ENCODE results near the gene ETS1. TPM values are rescaled to one million over a fixed set of nuclear protein-coding genes. Genes with fewer than 3 reads are reported as not detected.
"Not testable (repeated sequence)": the region's sequence is repeated elsewhere in the genome, so short reads cannot be mapped to it uniquely, and the experiment has no call there.

ETS1 gene
- total RNA-seq, 1 experiment from 2014 or later = 3.8 TPM

DNA sequence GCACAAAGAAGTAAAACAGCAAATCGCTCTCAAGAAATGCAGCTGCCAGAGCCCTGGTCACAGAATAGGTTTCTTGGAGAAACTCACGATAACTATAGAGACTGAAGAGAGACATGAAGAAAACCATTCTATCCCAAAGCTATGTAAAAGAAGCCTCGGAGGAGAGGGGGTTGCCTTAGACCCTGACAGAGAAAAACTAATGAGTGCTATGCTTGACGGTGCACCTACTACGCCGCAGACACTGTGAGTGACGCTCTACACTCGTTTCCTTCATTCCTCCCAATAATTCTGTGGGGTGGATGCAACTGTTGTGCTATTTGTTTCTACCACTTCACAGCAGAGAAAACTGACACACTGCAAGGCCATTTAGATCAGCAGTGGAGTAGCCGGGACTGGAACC lies 121.8 kb downstream of the ETS1 start:
- DNase-seq (ENCODE audit: low spot score) = no peak

DNA sequence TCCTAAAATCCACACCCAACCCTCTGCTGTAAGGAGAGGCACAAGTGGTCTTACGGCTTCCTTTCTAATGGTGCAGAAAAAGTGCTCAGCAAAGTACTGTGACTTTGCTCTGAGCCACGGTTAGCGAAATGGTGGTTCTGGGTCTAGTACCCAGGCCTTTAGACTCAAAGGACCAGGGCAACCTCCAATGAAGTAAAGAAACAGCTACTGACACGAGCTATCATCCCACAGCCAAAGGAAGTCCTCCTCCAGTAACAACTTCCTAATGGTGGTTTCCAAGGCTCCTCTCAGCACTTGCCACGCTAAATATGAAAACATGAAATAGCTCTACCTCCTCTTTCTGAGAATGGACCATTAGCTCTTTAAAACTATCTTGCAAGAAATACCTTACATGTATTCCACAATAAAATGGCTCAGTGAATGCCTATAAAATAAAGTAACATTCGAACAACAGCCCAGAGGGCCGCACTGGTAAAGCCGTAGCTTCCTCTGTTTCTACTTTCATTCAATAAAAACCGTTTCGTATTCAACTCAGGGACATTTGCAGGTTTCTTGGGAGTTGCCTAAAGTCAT lies 122.4 kb downstream of the ETS1 start:
- DNase-seq (ENCODE audit: low spot score) = no peak

DNA sequence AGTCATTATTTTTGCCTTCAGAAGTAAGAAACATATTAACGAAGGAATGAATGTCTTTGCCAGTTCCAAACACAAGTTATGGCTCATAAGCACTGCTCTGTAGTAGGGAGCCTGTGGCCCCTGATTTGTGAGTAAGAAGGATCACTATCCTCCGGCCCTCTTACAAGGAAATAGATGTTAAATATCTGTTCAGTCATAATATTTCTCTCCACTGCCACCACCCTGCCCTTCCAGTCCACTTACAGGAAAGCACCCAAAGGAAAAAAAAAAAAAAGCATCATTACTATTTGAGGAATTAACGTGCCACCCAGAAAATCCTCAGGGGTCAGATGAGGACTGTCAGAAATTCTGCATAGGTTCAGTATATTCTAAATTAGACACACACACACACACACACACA lies 123.4 kb downstream of the ETS1 start:
- no peak for DNase-seq (ENCODE audit: low spot score)

DNA sequence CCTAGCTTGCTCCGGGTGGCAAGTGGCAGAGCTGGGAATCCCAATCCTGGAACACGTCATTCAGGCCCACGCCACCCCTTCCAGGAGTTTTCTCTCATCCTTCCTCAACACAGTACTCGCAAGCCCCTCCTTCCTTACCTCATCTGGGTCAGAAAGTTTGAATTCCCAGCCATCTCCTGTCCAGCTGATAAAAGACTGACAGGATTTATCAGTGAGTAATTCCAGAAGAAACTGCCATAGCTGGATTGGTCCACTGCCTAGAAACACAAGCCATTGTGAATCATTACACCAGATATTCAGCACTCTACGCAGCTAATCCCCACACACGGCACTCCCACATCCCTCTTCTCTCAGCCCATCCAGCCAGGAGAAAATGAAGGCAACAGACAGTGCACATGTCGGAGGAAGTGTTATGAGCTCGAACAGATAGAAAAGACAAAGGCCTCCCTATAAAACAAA lies 124.0 kb downstream of the ETS1 start:
- DNase-seq (ENCODE audit: low spot score) = no peak

DNA sequence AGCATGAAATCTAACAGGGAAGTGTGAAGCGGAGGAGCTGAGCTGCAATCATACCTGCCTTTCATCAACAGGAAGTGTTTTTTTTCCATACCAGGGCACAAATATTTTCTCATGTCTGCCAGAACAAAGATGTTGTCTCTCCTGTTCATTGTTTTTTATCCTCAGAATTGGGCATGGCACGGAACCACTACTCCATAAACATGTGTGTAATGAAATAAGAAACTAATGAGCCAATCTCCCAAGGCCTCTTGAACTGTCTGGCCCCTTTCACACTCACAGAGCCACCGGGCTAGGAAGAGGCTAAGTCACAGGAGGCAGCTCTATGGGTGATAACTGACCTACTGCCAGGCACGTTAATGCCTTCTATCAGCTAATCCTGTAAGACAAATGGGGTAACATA lies 124.4 kb downstream of the ETS1 start:
- no peak for DNase-seq (ENCODE audit: low spot score)

DNA sequence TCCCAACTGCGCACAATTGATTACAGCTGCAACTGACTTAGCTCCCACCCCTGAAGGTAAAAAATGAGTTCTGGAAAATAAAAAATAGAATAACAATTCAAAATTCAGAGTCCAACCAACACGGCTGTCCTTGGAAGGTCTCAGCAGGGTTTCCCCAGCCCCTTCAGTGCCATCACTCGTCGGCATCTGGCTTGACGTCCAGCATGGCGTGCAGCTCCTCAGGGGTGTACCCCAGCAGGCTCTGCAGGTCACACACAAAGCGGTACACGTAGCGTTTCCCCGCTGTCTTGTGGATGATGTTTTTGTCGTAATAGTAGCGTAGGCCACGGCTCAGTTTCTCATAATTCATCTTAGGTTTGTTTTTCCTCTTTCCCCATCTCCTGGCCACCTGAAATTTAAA lies 125.2 kb downstream of the ETS1 start:
- DNase-seq (ENCODE audit: low spot score) = no peak

DNA sequence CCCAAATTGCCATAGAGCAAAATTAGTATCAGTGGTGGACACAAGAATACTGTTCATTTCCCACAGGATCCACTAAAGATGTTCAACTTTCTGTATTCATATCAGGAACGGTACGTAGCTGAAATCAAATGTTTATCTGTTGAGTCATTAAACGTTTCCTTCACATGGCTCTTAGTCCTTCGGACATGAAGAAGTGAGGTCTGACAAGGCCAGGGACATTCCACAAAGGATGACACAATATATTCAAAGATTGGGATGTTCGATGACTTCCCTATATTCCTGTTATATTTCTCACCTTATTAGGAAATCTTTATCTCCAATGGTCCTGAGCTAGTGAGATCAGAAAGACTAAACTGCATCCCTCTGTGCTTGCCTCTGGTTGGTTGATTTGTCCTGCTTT lies 129.0 kb downstream of the ETS1 start:
- no peak for DNase-seq (ENCODE audit: low spot score)

DNA sequence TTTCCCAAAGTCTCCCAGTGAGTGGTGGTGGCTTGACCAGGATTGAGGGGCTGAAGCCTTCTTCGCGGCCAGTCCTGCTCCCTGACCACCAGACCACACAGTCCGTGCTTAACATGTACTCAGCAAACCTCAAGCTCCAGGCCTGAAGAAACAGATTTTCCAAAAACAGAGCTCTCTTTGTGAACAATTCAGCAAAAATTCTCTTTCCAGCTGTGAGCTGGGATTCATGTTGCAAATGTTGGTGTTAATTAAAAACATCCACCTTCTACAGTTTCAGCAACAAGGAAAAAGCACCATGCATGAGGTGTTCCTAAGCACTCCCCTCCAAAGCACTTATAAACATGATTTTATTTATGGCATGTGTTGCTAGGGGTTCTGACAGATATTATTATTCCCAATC lies 129.5 kb downstream of the ETS1 start:
- no peak for DNase-seq (ENCODE audit: low spot score)

DNA sequence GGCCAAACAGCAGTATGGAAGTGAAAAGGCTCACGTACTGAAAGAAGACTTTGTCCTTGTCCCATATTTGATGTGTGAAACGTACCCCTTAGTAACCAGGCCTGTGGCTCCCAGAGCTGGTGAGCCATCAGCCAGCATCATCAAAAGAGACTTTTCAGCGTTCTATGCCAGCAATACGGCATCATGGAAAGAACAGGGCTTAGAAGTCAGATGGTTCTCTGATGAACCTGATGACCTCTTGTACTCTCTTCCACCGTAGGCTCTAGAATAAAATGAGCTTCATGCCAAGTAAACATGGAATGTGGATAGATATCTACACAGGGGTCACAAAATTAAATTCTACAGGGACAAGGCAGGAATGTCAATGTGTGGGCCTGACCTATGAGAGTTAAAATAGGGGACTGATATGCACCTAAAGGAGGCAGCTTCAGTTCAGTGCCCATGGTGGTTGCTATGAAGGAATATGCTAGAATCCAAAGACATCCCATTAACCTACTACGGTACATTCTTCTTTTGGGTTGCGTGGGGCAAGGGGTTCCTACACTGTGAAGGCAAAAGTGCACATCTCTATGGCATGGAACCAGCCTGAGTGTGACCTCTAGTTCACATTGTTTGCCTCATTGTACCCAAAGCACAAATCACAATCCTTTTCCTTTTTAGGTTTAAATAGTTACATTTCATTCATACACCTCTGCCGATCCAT lies 130.6 kb downstream of the ETS1 start:
- no peak for DNase-seq (ENCODE audit: low spot score)

DNA sequence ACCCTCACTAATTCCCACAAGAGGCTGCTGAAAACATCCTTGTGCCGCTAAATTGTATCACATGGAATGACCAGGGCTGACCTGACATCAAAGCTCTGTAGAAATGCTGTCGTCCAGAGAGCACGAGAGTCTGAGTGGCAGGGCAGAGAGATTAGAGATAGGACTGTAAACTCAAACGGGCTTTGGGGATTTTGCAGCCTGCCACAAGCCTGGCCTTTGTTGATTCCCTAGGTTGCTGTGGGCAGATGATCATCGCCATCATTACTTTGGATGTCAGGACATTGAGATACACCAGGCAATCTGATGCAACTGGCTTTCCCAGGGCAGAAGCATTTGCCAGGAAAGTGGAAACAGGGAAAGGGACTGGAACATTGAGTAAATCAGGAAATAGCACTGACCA lies 131.6 kb downstream of the ETS1 start:
- DNase-seq (ENCODE audit: low spot score) = no peak

DNA sequence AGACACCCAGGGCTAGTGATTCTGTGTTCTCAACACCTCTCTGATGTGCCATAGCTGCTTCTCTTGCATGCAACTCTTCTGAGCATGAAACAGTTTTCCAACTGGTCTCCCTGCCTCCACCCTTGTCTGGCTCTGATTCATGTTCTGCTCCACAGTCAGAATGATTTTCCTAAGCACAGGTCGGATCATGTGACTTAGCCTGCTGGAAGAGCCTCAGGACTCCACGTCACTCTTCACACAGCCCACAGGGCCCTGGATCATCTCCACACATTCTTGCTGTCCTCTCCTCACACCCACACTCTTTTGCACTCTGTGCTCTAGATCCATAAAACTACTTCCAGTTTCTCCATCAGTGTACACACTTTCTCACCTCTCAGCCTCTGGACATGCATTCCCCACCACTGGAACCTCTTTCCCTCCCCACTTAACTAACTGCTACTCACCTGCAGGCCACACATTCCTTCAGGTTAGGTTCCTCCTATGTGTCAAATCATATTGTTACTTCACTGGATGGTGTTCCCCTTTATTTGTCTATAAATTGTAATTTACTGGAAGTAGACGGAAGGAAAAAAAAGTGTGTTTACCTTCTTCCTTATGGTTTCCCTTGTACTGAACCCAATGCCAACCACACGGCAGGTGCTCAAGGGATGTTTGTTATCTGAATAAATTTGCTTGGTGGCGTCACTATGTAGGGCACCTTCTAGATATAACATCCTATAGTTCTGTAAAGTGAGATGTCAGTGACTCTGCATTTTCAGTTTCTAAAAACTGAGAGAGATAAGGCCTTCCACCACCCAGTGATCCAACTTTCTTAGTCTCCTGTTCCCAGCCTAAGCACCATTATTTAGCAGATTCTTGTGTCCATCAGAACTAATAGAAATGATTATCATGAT lies 133.7 kb downstream of the ETS1 start:
- no peak for DNase-seq (ENCODE audit: low spot score)

DNA sequence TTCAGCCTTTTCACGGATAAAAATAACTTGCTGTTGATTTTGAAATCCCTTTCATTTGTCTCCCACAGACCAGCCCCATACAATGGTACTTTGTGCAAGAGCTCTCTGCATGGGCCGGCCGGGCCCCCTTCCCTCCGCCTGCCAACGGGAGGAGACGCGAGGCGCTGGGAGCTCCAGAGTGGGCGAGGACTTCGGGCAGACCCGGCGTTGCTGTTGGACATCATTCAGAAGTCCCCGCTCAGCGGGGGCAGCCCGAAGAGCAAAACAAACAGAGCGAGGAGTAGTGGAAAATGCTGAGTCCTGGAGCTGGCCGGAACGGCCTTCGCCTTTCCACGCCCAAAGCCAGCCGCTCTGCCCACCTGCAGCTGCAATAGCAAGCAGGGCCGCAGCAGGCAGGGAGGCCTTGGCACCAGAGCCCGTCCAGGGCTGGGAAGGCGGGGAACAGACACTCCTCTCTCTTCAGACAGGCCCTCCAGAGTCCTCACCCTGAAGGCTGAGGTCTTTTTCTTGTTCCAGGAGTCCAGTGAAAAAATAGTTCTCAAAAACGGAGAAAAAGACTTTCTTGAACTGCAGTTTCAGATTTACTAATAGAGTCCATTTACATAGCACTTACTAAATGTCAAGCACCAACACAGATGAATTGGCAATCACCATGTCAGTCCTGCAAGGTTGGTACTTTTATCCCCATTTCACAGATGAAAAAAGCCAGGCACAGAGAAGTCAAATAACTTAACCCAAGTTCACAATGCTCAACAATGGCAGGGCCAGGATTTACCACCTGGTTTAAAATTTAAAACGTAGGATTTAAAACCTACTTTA lies 135.5 kb downstream of the ETS1 start:
- DNase-seq (ENCODE audit: low spot score) = peak; percentile 72

DNA sequence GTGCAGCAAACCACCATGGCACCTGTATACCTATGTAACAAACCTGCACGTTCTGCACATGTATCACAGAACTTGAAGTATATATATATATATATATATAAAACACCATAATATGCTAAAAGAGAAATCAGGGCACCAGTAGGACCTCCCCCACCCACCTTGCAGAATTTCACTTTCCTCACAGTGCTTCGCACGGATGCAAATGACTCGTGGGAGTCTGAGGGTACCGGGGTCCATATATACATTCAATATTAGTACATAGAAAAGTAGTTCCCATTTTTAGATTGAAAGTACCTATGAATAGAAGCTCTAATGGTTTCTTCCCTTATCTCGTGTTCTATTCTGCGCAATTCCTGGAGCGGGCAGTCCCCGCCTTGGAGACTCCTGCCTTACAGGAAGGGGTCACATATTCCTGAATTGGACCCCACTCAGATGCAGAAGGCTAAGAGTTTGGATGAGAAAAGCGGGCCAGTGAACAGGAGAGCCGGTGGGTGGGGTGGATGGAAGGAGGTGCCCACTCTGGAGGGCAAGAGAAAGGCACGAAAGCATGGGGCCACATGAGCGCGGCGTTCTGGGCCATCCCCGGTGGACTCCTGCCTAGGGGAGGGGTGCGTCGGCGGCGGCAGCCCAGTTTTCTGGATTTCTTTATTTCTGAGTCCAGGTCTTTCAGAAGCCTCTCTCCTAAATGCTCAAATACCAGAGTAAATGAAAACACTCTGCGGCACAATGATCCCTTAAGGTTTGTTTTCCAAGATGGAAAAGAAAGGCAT lies 136.3 kb downstream of the ETS1 start:
- DNase-seq (ENCODE audit: low spot score) = no peak

DNA sequence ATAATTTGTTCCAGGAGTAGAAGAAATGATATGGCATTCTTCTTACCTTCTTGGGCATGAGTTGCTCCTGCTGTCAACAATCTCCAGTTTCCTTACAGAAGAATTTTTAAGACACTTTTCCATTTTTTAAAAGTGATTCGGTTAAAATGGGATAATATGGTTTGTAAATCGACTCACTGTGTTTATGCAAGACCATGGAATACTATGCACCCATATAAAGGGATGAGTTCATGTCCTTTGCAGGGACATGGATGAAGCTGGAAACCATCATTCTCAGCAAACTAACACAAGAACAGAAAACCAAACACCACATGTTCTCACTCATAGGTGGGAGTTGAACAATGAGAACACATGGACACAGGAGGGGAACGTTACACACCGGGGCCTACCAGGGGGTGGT lies 136.9 kb downstream of the ETS1 start:
- not testable (repeated sequence) for DNase-seq (ENCODE audit: low spot score)

DNA sequence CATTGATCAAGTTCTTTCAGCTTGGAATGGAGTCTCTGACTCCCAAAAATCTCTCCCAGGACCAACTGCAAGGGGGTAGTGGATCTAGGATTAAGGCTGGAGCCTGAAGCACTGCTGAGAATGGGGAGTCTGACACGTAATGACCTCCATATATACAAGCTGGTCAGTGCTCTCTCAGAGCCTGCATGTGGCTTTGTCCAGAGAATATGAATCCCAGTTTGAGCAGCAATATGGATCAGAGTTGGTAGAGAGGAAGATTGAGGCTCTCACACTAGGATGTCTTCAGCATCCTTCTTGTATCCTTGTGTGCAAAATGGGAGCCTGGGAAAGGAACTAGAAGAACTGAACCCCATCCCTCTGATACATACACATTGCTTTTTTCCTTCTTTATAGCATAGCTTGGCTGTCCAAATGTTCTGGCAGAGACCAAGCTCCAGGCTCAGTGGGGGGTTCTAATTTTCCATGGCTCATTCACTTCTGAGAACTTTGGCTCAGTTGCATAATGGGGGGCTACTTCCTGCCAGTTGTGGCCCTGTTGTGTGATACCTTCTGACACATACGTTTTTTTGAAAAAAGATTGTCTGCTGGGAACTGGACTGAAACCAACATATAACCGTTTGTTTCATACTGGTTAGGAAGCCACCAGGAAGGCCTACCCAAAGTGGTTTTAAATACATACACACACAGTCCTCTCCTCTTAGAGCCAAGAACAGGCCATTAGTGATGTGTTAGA lies 138.2 kb downstream of the ETS1 start:
- no peak for DNase-seq (ENCODE audit: low spot score)

DNA sequence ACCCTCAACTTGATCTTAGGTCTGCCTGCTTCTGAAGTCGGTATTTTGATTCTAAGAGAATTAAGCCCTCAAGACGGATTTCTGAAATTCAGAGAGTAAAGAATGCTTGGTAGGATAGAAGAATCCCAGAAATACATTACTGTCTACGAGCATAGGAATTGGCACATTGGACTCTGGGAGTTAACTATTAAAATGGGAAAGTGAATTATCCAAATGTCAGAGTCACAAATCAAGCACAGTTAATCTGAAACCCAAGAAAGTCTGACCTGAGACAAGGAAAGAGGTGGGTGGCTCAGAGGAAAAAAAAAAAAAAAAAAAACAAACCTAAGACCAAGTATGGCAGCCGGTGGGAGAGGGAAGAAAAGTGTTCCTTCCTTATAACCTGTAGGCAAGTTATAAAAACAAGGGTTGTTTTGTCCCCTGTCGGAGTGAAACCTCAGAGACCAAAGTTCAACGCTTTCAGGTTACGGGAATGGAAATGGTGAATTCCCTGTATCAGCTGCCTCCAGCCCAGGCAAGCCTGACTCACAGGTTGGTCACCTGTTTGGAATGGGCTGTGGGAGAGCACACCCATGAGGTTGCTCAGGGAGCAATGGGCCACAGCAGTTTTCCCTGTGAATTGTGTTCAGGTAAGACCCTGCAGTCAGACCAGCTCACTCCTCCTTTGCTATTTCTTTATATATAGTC lies 139.0 kb downstream of the ETS1 start:
- peak; percentile 98 for DNase-seq (ENCODE audit: low spot score)

DNA sequence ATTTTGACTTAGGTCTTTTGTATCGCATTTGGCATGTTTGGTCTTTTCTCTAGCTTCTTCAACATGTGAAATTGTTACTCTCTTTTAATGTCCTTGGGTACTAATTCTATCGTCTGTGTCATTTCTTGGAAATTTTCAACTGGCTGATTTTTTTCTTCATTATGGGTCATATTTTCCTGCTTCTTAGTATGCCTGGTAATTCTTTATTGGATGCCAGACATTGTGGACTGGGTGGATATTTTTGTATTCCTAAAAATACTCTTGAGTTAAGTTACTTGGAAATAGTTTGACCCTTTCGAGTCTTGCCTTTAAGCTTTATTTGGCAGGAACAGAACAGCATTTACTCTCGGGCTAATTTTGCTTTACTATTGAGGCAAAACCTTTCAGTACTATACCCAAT lies 140.1 kb downstream of the ETS1 start:
- no peak for DNase-seq (ENCODE audit: low spot score)

DNA sequence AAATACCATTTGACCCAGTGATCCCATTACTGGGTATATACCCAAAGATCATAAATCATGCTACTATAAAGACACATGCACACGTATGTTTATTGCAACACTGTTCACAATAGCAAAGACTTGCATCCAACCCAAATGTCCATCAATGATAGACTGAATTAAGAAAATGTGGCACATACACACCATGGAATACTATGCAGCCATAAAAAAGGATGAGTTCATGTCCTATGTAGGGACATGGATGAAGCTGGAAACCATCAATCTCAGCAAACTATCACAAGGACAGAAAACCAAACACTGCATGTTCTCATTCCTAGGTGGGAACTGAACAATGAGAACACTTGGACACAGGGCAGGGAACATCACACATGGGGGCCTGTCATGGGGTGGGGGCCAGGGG lies 141.4 kb downstream of the ETS1 start:
- DNase-seq (ENCODE audit: low spot score) = not testable (repeated sequence)

DNA sequence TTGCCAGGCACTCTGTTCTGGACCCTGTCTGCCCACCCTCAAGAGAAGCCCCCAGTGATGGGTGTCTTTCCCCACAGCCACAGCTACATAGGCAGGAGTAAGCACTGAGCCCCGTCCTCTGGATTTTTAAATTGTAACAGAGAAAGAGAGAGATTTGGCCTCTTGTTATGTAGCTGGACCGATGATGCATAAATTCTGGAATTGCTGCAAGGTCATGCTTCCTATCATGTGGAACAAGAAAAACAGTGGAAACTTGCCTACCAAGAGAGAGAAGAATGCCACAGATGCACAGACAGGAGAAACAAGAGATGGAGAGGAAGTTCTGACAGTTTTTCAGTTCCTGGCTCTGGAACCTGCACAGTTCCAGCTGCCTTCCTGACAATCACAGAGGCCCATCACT lies 150.2 kb downstream of the ETS1 start:
- DNase-seq (ENCODE audit: low spot score) = no peak

DNA sequence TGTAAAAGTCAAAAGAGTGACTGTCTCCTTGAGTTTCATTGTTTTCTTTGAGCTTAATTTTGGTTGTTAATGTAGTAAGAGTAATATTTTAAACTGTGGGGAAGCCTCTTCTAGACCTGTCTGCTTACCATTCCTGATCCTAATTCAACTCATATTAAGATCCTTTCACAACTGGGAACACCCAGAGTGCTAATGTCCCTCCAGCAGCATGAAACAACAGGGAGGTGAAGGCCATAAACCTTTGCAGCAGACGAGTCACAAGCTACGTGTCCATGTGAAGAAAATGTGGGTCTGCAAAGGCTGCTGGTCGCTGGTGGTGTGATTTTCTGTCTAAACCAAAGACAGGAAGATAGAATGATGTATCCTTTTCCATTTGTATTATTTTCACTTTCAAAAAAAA lies 152.5 kb downstream of the ETS1 start:
- no peak for DNase-seq (ENCODE audit: low spot score)

Measured in HT-29 (cell line).